GM12892 (cell line): ENCODE measurements around the gene CCL27.
"Not testable (repeated sequence)": the region's sequence is repeated elsewhere in the genome, so short reads cannot be mapped to it uniquely, and the experiment has no call there.

Experiments used
- POLR2A ChIP-seq: IDR thresholded peaks from 2 replicates; pipeline ENCODE4 v1.6.1; 2011; ENCODE audit warnings: low read depth, low read length, control low read depth
- POLR2AphosphoS5 ChIP-seq: IDR thresholded peaks from 2 replicates; pipeline ENCODE4 v1.6.1; 2011; ENCODE audit warnings: low read depth, low read length, control low read depth
- TAF1 ChIP-seq: IDR thresholded peaks from 2 replicates; pipeline ENCODE4 v1.6.1; 2011; ENCODE audit warnings: low read depth, mild to moderate bottlenecking, control low read depth, low read length, borderline replicate concordance

DNA sequence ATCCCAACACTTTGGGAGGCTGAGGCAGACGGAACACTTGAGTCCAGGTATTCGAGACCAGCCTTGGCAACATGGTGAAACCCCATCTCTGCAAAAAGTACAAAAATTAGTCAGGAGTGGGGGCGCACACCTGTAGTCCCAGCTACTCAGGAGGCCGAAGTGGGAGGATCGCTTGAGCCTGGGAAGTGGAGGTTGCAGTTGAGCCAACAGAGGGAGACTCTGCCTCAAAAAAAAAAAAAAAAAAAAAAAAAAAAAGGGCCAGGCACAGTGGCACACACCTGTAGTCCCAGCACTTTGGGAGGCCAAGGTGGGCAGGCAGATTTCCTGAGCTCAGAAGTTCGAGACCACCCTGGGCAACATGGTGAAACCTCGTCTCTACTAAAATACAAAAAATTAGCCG lies 23.1 kb downstream of the CCL27 start:
- not testable (repeated sequence) for TF ChIP-seq POLR2A, TAF1, POLR2AphosphoS5
